Endothelial cell (in vitro differentiated cells): ENCODE results near the gene PEX16. TPM values are rescaled to one million over a fixed set of nuclear protein-coding genes. Genes with fewer than 3 reads are reported as not detected.

ENCODE experiments used
- DNase-seq: peaks from one replicate; pipeline ENCODE4 v3.0.0; 2021; ENCODE audit warnings: low spot score
- H3K27ac Mint-ChIP-seq: one replicate; pipeline ENCODE4 v1.8.0; 2021; ENCODE audit warnings: mixed read lengths, inconsistent platforms; ENCODE audit not compliant: unreplicated experiment
- H3K27me3 Mint-ChIP-seq: one replicate; pipeline ENCODE4 v1.8.0; 2021; ENCODE audit warnings: mild to moderate bottlenecking, moderate library complexity, mixed read lengths, inconsistent platforms; ENCODE audit not compliant: unreplicated experiment
- H3K36me3 Mint-ChIP-seq: one replicate; pipeline ENCODE4 v1.8.0; 2021; ENCODE audit warnings: mild to moderate bottlenecking, low read depth, mixed read lengths, inconsistent platforms; ENCODE audit not compliant: unreplicated experiment
- H3K4me1 Mint-ChIP-seq: one replicate; pipeline ENCODE4 v1.8.0; 2021; ENCODE audit warnings: mild to moderate bottlenecking, mixed read lengths, inconsistent platforms; ENCODE audit not compliant: unreplicated experiment
- H3K4me3 Mint-ChIP-seq: one replicate; pipeline ENCODE4 v1.8.0; 2021; ENCODE audit warnings: mild to moderate bottlenecking, mixed read lengths, inconsistent platforms; ENCODE audit not compliant: unreplicated experiment
- H3K9me3 Mint-ChIP-seq: one replicate; pipeline ENCODE4 v1.8.0; 2021; ENCODE audit warnings: mixed read lengths, inconsistent platforms; ENCODE audit not compliant: unreplicated experiment
- CTCF ChIP-seq: fragments of 200-600 bp; sonication (generic); IDR thresholded peaks from one replicate; pipeline ENCODE4 v1.5.0; 2021; ENCODE audit warnings: antibody characterized with exemption; ENCODE audit not compliant: unreplicated experiment
- total RNA-seq: library from RNA; stranded (reverse); fragmentation: NEBNext Ultra II Directional; extraction: Animal tissue kit (Norgen Biotek cat#: 25700); gene quantifications from one replicate; pipeline ENCODE4 v1.2.1, GENCODE V29; 2021; ENCODE audit not compliant: unreplicated experiment

The PEX16 gene
- total RNA-seq, 1 donor from 2014 or later = 28.1 TPM

GRCh38 chr11:45928535-45929215 is 11.0 kb upstream of the PEX16 start:
- peaks cover 14% of the 10 kb centered on the region for H3K36me3 Mint-ChIP-seq
- no peak for TF ChIP-seq CTCF
- no peak overlapping the region for H3K4me3 Mint-ChIP-seq
- peaks cover 25% of the 10 kb centered on the region for H3K27me3 Mint-ChIP-seq
- H3K27ac Mint-ChIP-seq = no peak overlapping the region
- no peak for DNase-seq
- no peaks in the 10 kb centered on the region for H3K9me3 Mint-ChIP-seq
- peaks cover 5% of the 10 kb centered on the region for H3K4me1 Mint-ChIP-seq

GRCh38 chr11:45927684-45928413 is 10.2 kb upstream of the PEX16 start:
- Mint-ChIP-seq H3K27me3 (peaks cover 30% of the 10 kb centered on the region), H3K27ac (peak overlapping the region; percentile 36), H3K36me3 (peaks cover 14% of the 10 kb centered on the region), H3K4me1 (peaks cover 9% of the 10 kb centered on the region), H3K9me3 (no peaks in the 10 kb centered on the region), H3K4me3 (no peak overlapping the region)
- no peak for TF ChIP-seq CTCF
- DNase-seq = no peak

- no peak for TF ChIP-seq CTCF
- no peak for DNase-seq
- H3K9me3 Mint-ChIP-seq = no peaks in the 10 kb centered on the region
- H3K36me3 Mint-ChIP-seq = peaks cover 12% of the 10 kb centered on the region
- H3K4me3 Mint-ChIP-seq = no peak overlapping the region
- H3K27ac Mint-ChIP-seq = peak overlapping the region; percentile 36
- peaks cover 30% of the 10 kb centered on the region for H3K27me3 Mint-ChIP-seq
- peaks cover 9% of the 10 kb centered on the region for H3K4me1 Mint-ChIP-seq
Observed at GRCh38 chr11:45927332-45927683, 9.6 kb upstream of the PEX16 start.

GRCh38 chr11:45926536-45927331 is 9.1 kb upstream of the PEX16 start:
- H3K36me3 Mint-ChIP-seq = peaks cover 8% of the 10 kb centered on the region
- no peak for TF ChIP-seq CTCF

More at GRCh38 chr11:45926536-45927331, 9.1 kb upstream of the PEX16 start:
- Mint-ChIP-seq H3K4me1 (peaks cover 9% of the 10 kb centered on the region), H3K27ac (no peak overlapping the region), H3K27me3 (peaks cover 30% of the 10 kb centered on the region), H3K9me3 (no peaks in the 10 kb centered on the region), H3K4me3 (no peak overlapping the region)
- DNase-seq = no peak
